Raji (cell line): ENCODE data around the gene SH3YL1.

Experiments used
- POLR2A ChIP-seq: IDR thresholded peaks from 2 replicates; pipeline ENCODE4 v1.6.1; 2011; ENCODE audit warnings: low read depth, low read length, control low read depth; ENCODE audit not compliant: insufficient read depth

Gene SH3YL1

DNA sequence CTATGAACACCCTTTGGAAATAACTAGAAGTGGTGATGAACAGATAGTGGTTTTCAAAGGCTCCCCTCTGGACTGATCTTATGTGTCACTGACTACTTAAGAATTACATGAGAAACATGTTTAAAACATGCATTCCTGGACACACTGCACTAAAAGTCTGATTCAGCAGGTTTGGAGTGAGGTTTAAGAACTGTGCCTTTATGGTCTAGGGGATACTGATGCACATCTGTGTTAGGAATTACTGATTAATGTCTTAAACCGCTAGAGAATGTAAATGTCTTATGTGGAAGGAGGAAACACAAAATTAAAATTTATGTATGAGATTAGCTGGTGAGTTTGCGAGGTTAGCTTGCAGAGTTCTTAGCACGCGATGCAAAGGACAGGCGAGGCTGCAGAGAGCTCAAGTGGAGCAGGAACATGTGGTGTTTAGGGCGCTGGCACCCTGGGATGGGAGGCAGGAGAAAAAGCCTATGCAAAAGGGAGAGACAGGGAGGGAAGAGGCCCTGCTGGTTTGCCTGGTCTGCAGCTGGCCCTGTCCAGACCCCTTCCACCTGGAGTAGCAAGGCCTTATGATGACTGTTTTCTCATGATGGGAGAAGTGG is 11.7 kb downstream of the SH3YL1 start:
- no peak for TF ChIP-seq POLR2A

DNA sequence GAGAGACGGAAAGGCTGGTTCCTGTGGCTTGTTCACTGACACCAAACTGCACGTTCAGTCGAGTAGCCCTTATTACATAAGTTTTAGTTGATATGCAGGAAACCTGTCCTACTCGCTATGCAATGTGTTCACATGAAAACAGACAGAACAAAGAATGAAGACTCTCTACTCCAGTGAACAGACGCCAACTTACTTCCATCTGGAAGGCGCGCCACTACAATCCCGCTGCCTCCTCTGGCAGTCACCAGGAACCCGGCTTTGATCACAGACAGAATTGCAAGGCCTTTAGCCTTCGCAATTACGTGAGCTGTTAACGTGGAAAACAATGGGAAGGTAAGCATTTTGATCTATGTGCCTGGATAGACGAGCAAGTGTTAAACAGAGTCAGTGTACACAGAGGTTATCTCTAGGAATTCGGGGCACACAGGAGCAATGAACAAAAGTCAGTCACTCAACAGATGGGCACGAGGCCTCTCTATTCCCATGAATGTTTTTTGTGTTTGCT is 14.2 kb downstream of the SH3YL1 start:
- TF ChIP-seq POLR2A, result no peak

DNA sequence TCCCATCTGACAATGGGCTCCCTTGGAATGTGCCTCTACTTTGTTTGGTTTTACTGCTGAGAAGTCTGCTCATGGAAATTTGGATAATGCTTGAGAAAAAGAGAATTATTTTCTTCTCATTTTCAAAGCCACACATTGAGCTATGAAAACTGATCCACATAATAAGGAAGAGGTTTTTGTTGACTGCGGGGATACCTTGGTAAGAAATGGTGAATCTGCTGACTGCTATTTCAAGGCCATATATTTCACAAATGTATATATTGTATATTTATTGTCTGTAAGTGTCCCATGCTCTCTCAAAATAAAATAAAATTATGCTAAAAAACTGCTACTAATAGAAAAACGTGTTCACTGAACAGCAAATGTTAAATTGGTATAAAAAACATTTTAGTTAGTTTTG is 15.1 kb downstream of the SH3YL1 start:
- no peak for TF ChIP-seq POLR2A

DNA sequence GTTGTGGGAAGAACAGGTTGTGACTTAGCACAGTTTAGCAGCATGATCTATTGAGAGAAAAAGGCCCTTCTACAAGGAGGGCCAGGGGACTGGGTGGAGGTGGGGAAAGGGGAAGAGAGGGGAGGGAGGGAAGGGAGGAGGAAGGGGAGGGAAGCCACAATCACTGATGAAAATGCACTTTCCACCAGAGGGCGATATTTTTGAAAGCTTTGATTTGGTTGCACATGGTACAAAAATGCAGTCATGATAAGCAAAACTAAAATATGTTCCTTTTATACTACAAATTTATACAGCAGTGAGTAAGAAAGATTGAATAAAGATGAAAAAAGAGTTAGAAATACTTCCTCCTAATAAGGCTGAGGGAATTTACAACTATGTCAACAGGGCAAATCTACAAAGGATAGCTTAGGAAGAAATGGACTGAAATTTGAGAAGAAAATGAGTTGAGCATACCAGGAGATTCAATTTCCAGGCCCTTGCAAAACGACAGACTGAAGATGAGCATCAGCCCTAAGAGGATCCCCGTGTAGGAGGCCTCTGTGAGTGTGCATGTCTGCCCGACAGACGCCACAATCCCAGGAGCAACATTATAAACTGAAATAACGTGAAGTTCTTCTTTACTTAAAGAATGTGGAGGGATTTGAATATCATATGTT is 17.2 kb downstream of the SH3YL1 start:
- no peak for TF ChIP-seq POLR2A

DNA sequence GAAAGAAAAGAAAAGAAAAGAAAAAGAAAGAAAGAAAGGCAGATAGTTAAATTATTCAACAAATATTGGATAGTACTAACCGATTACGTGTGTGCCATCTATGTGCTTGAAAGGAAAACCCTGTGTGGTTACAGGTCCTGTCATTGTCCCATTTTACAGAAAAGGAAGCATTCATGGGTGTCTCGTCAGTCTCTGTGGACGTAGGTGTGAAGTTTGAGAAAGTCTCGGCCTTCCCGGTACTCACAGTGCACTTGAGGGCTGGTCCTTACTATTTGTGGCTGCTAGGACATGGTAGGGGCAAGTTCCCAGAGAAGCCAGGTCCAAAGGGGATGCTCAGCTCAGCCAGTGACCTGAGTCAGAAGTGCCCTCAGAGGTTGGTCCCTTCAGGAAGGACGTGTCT is 19.3 kb downstream of the SH3YL1 start:
- no peak for TF ChIP-seq POLR2A

DNA sequence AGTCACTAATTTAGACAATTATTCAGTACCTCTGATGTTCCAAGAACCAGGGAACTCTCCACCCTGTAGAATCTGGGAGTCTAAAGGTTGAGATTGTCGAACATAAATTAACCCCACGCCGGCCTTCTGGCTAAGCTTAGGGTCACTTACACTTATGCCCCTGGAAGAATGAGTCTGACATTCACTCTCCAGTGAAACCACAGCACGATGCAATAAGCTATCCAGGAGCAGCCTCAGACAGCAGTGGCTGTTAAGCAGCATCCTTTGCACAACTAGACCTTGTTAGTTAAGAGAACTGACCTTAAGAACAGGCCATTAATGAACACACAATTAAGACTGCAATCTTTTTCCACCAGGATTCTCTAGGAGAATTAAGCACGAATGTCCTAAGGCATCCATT is 25.0 kb downstream of the SH3YL1 start:
- no peak for TF ChIP-seq POLR2A

DNA sequence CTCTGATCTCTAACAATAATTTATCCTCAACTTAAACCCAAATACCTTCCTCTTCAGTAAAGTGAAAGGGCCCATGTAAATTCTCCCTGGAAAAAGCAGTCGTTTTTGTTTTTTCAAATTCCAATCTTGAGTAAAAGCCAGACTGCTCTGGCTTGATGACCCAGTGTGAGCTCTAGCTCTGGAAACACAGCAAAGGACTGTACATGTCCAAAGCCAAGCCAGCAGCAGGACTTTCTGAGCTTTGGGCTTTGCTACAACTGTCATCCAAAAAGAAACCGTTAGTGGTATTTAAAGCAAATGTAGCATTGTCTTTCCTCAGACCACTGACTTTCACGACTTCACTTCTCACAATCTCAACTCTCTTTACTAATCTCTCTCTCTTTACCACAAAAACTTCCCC is 25.4 kb downstream of the SH3YL1 start:
- TF ChIP-seq POLR2A, result no peak

DNA sequence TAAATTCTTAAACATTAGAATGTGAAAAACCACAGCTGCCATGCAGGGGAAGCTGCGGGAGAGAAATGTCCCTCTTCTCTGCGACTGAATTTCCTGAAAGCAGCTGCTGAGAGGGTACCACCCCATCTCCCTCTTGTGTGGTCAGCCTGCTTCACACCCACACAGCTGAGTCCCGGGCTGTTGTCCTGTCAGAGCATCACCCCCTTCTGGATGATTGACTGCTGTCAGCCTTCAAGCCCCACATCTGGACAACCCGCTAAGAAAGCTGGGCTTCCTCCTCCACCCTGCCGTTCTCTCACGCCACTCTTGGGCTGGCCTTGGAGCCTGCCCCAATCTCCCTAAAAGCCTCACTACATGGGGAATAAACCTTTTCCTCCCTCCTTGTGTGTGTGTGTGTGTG is 26.0 kb downstream of the SH3YL1 start:
- TF ChIP-seq POLR2A, result no peak

DNA sequence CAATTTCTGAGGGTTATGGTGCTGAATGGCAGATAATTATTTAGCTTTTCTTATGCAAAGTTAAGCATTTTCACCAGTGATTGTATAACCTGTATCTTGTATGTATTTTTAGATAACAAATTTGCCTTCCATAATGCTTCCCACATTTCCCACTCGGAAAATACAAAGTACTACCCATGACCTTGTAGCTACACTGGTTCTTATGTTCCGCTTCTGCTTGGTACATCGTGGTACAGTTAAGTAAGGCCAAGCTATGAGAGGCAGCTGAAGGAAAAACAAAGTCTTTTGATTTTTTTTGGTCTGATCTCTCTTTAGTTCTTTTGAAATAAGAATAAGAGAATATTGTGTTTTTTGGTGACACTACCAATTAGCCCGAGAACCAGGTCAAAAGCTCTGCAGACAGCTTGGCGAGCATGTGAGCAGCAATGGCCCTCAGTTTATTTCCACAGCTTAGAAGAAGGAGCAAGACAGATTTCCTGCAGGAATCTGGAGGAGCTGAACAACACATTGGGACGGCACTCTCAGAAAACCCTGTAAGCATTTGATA is 26.8 kb downstream of the SH3YL1 start:
- no peak for TF ChIP-seq POLR2A

DNA sequence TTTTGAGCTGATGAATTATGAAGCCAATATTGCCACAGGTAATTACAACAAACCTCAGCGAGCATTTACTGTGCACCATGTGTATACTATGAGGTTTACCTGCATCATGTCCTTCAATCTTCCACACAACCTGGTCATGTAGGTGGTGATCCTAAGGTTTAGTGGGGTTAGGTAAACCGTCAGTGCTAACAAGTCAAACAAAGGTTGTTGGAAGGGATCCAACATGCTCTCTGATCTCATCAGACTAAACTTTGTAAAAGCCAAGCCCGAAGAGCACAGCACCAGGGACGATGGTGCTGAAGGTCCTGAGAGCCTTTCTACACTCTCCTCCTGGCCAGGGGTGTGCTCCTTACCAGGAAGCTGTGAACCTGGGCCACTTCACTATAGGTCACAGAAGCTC is 29.4 kb downstream of the SH3YL1 start:
- no peak for TF ChIP-seq POLR2A

DNA sequence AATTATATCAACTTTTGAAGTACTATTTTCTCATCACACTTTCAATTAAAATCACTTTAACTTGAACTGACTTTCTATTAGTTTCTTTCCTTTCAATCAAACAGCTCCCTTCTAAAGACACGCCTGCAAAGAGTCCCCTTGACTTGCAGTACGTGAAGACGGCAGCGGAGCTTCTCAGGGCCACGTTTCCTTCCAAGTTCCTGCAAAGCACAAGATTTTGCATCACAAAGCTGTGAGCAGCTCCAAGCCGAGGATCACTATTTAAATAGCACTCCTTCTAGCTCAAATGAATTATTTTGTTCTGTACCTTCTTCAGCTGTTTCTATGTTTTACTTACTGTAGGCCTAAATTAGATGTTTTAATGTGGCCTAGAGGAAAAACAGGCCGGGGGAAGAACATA is 30.8 kb downstream of the SH3YL1 start:
- no peak for TF ChIP-seq POLR2A

DNA sequence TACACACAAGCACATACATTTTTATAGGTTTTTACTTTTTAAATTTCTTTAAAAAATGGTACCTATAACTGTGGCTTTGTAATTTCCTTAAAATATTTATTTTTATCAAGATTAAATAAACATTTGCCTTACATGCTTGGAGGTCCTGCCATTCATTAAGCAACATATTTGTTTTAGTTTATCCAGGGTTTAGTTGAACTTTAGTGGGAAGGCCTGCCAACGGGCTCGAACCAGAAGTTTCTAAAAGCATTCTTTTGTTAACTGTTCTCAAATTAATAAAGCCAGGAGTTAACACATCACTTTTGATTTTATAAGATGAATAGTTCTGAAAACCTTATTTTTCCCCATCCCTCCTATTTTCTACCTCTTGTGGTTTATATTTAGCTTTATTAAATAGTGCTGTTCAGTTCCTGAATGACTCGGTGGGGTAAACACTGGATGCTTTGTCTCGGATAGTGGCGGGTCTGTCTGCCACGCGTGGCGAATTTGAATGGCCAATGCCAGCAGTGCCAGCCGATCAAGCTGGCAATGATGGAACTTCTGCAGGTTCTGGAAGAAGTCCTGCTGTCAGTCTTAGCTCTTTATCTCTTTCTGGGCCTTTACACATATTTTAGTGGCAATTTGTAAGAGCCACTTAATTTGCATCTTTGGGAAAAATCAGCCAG is 32.2 kb downstream of the SH3YL1 start:
- no peak for TF ChIP-seq POLR2A

DNA sequence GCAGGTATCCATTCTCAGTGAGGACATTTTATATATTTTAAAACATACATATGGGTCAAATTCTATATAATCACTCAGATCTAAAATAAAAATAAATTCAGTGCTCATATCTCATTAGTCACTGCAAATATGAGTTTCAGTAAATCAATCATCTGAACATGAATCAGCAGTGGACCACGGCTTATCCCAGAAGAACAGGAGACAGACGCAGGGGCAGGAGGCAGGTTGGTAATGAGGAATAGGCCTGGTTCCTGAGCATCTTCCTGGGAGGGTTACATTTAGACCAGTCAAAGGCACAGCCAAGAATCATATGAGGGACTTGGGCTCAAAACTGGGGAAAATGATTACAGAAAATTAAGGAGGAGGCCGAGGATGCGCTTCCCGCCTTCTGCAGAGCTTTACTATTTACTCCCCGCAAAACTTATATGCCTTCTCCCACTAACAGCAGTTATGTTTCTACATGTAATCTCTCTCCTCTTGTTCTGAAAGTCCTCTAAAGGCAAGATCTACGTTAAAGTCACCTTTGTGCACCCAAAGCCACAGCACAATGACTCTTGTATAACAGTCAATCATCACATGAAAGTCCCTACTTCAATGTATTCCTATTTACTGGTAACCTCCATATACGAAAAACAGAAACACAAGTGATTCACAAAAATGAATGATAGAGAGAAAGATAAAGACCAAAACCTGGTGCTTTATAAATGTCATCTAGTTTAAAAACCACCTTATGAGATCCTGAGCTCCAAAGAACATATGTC is 35.1 kb downstream of the SH3YL1 start:
- no peak for TF ChIP-seq POLR2A

DNA sequence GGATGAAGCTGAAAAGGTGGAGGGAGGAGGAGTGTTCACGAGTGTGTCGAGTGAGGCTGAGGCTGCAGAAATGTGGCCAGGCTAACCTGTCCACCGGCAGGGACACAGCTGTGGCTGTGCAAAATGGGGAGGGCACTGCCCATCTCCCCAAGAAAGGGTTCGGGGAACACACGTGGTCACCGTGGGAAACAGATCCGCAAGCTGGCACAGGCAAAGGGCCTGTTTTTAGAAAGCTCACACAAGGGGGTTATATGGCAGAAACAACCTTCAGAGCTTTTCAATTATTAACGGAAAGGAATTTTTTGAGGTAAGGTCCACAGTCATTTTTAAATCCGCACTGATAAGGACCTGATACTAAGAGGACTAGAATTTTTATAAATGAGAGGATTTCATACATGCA is 35.7 kb downstream of the SH3YL1 start:
- no peak for TF ChIP-seq POLR2A
